Inflammatory macrophage treated with lipopolysaccharide for 4 hours (primary cell): Measurements from ENCODE around the gene CHST10.

Experiments used
- DNase-seq: peaks from one replicate; pipeline ENCODE4 v3.0.0-alpha.2; 2020

CHST10 gene

DNA sequence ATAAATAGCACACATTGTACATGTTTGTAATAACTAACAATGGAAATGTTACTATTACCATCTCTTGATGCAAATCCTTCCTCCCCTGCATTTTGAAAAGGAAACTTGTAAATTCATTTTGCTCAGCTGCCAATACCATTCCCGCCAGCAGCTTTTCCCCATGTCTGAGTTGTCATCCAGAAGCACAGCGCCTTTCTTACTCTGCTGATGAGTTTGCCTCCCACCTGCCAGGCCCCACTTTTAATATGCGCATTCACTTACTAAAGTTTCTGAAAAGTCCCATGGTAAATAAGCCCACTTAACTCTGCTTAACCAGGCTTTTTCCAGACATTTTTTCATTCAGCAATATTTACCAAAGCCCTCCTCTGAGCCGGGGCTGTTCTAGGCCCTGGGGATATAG is 3.9 kb downstream of the CHST10 start:
- no peak for DNase-seq

DNA sequence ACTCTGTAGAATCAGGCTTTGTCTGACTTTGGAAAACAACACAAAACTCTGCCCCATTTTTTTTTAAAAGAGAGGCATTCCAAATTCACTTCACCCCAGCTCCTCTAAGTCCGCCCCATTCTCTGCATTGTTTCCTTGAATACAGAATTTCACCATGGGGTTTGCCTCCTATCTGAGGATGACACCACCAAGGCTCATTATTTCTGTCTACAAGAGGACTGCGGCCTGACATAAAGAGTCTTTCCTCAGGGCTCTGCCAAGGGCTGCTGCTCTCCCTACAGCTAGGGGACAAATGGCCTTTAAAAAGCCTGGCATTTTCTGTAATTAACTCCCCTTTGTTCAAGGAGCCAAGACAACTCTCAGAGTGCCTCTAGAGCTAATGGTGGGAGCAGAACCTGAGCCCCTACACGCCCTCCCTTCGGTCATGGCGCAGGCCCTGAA is 4.6 kb downstream of the CHST10 start:
- DNase-seq, result no peak

- DNase-seq, result no peak
Measured at GRCh38 chr2:100412466-100412865, 5.0 kb downstream of the CHST10 start.

GRCh38 chr2:100411841-100412292 is 5.6 kb downstream of the CHST10 start:
- no peak for DNase-seq

DNA sequence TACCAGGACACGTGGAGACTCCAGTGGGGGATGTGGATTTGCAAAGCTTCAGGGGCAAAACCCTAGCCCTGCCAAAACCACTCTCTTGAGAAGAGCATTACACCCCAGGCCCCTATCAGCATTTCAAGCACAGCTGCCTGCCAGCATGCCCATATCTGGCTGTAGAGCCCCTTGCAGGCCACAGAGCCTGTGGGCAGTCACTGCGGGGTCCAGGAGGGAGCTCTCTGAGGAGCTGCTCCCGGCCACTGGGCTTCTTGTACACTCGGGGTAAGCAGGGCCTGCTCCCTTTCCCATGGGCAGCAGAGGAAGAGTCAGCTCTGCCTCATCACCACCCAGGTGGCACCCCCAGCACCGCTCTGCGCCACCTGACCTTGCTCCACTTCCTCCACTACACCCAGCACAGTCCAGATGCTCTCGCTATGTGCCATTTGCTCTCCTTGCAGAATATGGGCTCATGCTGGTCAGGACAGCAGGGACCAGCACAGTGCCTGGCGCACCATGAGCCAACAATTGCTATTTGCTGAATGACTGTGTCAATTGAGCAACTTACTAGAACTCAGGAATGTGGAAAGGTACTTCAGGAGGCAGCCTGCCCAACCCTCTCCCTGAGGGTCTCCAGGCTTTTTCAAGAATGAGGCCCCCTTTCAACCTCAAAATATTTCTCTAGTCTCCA is 7.4 kb downstream of the CHST10 start:
- no peak for DNase-seq

- DNase-seq, result no peak
Measured at GRCh38 chr2:100409461-100409860, 8.0 kb downstream of the CHST10 start.

DNA sequence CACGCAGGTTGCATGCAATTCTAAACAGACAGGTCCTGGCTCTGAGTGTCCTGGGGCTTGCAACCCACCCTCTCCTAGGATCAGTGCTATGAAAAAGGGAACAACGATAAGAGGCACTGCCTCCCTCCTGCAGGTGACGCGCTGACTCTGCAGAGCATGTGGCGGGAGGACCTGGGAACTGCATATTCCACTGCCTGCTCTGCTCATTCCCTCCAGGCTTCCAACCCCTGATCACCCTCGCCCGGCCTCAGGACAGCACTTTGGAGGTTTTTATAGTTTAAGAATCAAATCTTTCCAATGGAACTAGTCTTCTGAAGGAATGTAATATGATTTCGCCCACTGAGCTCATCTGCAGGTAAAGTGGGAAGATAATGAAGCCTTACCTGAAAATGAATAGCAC is 8.5 kb downstream of the CHST10 start:
- no peak for DNase-seq

GRCh38 chr2:100408104-100408503 is 9.4 kb downstream of the CHST10 start:
- DNase-seq, result no peak

DNA sequence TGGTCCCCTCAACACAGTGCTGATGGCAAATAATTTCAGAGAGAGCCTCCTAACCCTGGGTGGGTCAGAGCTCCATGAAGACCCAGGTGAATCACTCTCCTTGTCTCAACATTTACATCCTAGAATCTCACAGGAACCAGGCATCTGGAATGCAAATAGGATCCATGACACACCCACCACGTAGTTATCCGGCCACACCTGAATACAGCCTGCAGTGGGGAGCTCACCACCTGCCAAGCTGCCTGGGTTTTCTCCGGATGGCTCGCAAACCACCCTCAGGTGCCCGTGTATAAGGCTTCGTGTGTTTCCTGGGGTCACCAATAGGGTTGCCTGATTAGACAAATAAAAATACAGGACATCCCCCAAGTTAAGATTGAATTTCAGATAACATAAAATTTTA is 9.9 kb downstream of the CHST10 start:
- DNase-seq, result no peak

DNA sequence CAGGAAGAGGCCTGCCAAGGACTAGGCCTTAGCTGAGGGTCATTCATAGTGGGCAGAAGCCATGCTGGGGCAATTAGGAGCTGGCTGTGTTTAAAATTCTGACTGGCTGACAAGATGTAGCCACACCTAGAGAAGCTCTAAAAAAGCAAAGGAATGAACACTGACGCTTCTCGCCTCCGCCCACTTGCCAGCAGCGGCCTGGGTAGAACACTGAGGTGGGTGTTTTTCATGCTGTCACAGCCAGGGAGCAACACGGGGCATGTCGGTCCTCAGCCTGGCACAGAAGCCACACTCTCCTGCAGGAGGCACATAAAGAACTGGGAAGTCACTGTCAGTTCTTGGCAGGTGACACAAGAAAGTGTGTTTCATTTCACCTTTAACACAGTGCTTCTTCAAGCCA is 10.4 kb downstream of the CHST10 start:
- no peak for DNase-seq

DNA sequence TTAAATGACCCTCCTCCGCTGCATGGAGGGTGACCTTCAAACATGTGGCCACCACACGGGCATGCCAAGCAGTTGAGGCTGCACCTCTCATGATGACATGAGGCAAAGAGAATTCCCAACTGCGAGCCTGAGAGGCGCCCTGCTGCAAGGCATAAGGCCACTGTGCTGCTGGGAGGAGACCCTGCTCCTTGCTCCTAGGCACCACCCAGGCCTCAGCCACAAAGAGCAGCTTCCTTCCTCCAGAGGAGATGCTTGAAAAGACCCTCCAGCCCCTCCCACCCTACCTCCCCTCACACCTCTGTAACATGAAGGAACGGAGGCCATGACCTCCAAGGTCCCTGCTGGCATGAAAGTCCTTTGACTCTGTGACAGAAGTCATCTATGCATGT is 11.4 kb downstream of the CHST10 start:
- DNase-seq, result no peak

DNA sequence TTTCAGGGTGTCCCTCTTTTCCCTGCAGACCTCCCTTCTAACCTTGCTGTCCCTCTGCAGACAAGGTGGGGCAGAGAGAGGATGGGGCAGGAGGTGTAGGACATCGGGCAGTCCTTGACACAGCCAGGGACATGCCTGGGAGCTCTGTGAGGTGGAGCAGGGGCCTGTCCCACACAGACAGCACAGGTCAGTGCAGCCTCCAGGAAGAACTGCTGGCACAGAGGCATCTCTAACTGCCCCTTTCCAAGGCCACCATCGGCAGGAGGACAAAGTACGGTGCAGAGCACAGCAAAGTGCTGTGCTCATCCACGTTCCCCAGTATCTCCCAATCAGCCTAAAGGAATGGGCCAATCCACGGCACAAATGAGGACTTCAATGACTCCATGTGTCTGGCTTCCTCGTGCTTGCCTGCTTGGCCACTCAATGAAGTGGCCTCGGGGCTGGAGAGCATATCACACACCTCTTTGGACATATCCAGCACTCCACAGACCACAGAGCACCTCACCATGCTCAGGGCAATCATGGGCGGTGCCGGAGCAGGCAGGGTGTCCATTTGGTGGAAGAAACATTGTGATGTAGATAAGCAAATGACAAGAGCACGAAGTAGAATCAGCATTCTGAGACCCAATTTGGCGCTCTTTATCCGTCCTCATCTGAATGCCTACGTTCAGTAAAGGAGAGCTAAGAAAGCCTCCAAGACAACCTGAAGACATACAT is 11.9 kb downstream of the CHST10 start:
- no peak for DNase-seq

DNA sequence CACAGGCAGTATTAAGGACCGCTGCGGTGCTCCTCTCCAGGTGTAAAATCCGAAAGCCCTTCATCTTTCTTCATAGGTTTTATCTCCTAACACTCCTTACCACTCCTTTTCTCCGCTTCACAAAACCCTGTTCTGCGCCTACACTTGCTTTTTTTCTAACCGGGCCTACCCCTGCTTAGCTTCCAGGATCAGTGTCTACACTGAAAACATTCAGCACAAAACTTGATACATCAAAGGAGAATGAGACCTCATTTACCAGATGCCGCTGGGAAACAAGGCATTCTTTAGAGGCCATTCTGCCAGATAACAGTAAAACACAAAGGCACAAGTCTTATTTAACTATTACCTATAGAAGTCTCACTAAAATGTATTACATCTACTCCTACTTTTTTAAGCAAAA is 13.1 kb downstream of the CHST10 start:
- no peak for DNase-seq

DNA sequence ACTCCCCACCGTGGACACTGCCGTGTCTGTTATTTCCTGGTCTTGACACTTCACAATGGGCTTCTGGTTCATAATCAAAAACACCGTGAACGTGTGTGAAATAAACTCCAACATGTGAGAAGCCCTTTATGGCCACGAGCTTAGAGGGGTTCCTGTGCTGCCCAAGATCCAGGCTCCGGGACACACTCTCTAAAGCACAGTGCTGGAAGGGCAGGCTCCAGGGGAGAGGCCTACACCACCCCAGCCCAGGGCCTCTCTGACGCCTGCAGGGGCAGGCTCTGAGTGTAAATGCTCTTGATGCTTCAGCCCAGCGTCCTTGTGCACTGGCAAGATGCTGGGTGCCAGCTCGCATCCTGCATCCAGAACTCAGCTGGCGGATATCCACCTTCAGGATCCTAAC is 13.7 kb downstream of the CHST10 start:
- DNase-seq, result no peak

DNA sequence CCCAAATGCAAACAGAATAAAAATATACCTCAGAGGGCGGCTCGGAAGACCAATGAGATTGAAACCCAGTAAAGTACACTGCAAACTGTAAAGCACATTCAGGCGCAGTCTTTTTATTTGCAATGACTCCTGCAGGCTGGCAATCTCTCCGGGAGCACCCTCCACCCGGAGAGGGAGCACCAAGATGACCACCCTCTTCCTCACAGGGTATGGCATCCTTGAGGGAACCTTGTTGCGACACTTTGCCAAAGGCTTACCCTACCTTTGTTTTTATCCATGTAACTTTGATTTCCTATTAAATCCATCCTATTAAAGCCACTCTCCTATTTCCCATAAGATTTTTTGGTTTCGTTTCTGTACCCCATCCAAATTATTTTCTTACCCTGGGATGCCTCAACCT is 16.2 kb downstream of the CHST10 start:
- DNase-seq, result no peak

GRCh38 chr2:100399714-100400113 is 17.8 kb downstream of the CHST10 start:
- no peak for DNase-seq

- no peak for DNase-seq
Measured at GRCh38 chr2:100397976-100398375, 19.5 kb downstream of the CHST10 start.

GRCh38 chr2:100397118-100397860 is 20.2 kb downstream of the CHST10 start:
- DNase-seq, result no peak

GRCh38 chr2:100396483-100396882 is 21.0 kb downstream of the CHST10 start:
- no peak for DNase-seq

DNA sequence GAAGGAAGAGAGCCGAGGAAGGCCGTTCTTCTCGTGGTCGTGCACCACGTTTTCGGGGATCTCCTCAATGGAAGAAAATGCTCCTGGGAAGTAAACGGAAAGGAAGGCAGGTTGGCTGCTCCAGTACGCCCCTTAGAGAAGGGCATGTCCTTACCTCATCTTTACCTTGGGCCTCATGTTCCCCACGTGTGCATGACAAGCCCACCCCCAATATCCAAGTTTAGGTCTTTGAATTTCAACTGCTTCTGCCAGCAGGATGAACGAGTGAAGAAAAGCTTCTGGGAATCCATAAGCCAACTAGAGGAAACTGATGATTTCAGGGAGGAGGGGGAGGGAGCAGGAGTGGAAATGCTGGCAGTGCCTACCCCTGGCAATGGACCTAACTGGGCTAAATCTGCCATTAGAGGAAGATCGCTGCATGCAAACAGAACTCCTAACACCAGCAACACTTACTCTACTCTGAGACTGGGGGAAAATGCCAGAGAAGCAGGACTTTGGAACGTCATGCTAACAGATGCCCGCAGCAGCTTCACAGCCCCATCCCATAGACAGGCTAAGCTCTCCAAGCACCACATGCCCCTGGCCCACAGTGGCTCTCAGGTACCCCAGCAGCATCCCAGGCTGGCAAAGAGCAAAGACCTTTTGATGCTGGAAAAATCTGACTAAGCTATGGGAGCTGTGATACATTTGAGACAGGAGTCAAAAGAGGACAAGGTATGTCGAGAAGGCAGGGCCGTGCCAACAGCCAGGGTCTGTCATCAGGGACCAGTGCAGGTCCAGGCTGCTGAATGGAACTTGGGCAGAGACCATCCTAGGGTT is 21.7 kb downstream of the CHST10 start:
- no peak for DNase-seq

DNA sequence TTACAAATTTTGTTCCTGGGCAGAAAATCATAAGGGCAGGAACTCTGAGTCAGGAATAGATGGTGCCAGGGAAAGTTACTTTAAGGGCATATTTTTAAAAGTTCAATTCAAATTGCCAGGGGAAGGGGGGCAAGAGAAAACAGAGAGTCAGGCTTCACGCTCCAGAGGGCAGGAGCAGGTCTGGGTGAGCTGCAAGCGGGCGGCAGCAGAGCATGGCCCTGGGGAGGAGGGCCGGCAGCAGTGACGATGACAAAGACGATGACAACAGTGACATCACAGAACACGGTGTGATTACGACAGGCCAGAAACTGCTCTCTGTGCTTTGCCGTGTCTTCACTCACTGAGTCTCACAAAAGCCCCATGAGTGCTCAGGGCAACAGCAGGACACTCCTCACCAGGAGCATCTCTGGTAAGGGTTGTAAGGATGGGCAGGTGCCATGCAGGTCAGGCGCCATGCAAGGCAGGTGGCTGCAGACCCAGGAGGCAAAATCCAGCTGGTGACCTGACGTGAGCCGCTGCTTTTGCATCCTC is 23.3 kb downstream of the CHST10 start:
- no peak for DNase-seq

GRCh38 chr2:100393362-100393761 is 24.1 kb downstream of the CHST10 start:
- no peak for DNase-seq

DNA sequence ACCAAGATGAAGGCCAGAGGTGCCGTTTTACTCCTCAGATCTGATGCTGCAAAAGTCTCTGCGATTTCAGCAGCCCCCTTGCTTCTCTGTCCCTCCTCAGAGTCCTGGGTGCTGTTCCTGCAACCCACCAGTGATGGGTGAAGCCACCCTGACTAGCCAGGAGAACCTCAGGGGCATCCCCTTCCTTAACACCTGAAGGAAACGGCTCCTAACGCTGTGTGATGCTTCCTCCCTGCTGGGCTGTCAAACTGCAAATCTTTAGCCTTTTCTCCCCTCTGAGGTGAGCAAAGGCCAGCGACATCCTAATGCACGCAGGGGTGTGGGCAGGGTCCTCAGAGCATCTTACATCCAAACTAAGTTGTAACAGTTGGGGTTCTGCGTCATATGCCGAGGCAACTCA is 24.8 kb downstream of the CHST10 start:
- DNase-seq, result no peak
